Spleen (tissue), 7 donors: ENCODE results near the gene DSCAML1.

Experiments
- POLR2AphosphoS5 ChIP-seq, 3 donors: sonication (generic); formaldehyde crosslinking; IDR thresholded peaks; one replicate each; pipeline ENCODE4 v1.5.1; 2017; ENCODE audit warnings: antibody characterized with exemption in 3 of 3
- TF ChIP-seq, protein P1 (sequence below), 11 experiments: fragments of 200-600 bp in 7 of 11; fragments of 450-650 bp in 4 of 11; sonication (generic) in 4 of 11; IDR thresholded peaks in 8 of 11; conservative IDR thresholded peaks in 3 of 11; 1 replicate in 7 of 11; 2 replicates in 4 of 11; pipeline versions ENCODE4 v1.4.0 to v1.8.0; 2016 to 2021; ENCODE audit warnings: antibody characterized with exemption in 11 of 11, inconsistent platforms in 4 of 11, mild to moderate bottlenecking in 1 of 11
- donor health status: DM: no; HTN: no; CAD: no; lungs with moderate emphysema.
- donor health status: DM: no; HTN: no; CAD: no.
- donor health status: DM: no; HTN: no; CAD: no.

DNA sequence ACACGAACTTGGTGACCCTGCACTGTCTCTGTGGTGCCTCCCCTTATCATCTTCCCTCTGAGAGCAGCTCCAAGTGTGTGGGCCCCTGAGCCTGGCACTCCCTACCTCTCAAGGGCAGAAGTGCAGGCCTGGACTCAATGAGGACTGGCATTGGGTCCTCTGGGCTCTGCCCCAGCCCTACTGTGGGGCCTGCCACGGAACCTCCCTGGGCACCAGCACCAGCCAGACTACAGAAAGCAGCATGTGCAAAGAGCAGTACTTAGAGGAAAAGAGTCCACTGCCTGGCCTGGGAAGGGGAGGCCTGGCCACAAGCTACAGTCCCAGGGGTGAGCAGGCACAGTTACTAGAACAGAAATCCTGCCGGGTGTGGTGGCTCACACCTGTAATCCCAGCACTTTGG is 222.5 kb downstream of the DSCAML1 start:
- TF ChIP-seq, protein P1, sequence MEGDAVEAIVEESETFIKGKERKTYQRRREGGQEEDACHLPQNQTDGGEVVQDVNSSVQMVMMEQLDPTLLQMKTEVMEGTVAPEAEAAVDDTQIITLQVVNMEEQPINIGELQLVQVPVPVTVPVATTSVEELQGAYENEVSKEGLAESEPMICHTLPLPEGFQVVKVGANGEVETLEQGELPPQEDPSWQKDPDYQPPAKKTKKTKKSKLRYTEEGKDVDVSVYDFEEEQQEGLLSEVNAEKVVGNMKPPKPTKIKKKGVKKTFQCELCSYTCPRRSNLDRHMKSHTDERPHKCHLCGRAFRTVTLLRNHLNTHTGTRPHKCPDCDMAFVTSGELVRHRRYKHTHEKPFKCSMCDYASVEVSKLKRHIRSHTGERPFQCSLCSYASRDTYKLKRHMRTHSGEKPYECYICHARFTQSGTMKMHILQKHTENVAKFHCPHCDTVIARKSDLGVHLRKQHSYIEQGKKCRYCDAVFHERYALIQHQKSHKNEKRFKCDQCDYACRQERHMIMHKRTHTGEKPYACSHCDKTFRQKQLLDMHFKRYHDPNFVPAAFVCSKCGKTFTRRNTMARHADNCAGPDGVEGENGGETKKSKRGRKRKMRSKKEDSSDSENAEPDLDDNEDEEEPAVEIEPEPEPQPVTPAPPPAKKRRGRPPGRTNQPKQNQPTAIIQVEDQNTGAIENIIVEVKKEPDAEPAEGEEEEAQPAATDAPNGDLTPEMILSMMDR (IDR thresholded peaks at IDR 0.05 in 8 of 11, conservative IDR thresholded peaks at IDR 0.05 in 3 of 11), result no peak
- no peak for TF ChIP-seq POLR2AphosphoS5 (IDR thresholded peaks at IDR 0.05)
